ENCODE measurements around the gene CD300LB. TPM values are rescaled to one million over a fixed set of nuclear protein-coding genes. Genes with fewer than 3 reads are reported as not detected.
A peak's percentile ranks its signal among the peaks of the same experiment; 100 is the strongest.

Gene CD300LB
- total RNA-seq, 1 experiment from 2014 or later: not detected

- ChIA-PET POLR2A (ENCODE audit: low non-redundant PET) (no interaction called here), CTCF (no interaction called here)
- H3K27ac ChIP-seq (ENCODE audit: low read depth, low read length, poor library complexity, severe bottlenecking): no peak overlapping the region
- H3K36me3 ChIP-seq (ENCODE audit: insufficient read depth, low read length, poor library complexity, severe bottlenecking): no peaks in the 10 kb centered on the region
- H3K27me3 ChIP-seq (replicated peaks; ENCODE audit: insufficient read depth, low read depth, low read length, poor library complexity): peaks cover 23% of the 10 kb centered on the region
- no peaks in the 10 kb centered on the region for H3K9me3 ChIP-seq (ENCODE audit: low read depth, low read length, poor library complexity, severe bottlenecking)
- intact Hi-C loops (cut with micrococcal nuclease; ENCODE audit: unreplicated experiment): no loop called here
- DNase-seq (ENCODE audit: low spot score): no peak
- no peaks in the 10 kb centered on the region for H3K4me1 ChIP-seq (ENCODE audit: insufficient read depth, low read length, poor library complexity, severe bottlenecking)
- TF ChIP-seq EZH2 (IDR thresholded peaks at IDR 0.05; ENCODE audit: borderline replicate concordance, low read depth, low read length, poor library complexity, severe bottlenecking) (no peak), CTCF (conservative IDR thresholded peaks at IDR 0.05; ENCODE audit: low read depth, low read length) (no peak)
- no TSS peak for BruUV-seq (replicated peaks)
- H3K4me3 ChIP-seq (ENCODE audit: low read depth, low read length, poor library complexity, severe bottlenecking): no peak overlapping the region
Measured at GRCh38 chr17:74571621-74572270, 40.5 kb upstream of the CD300LB start.

GRCh38 chr17:74569020-74570003, 38.0 kb upstream of the CD300LB start:
- H3K4me1 ChIP-seq (ENCODE audit: insufficient read depth, low read length, poor library complexity, severe bottlenecking): no peaks in the 10 kb centered on the region
- no peak for TF ChIP-seq EZH2 (IDR thresholded peaks at IDR 0.05; ENCODE audit: borderline replicate concordance, low read depth, low read length, poor library complexity, severe bottlenecking)
- no peak for TF ChIP-seq CTCF (conservative IDR thresholded peaks at IDR 0.05; ENCODE audit: low read depth, low read length)
- BruUV-seq (replicated peaks): no TSS peak
- H3K4me3 ChIP-seq (ENCODE audit: low read depth, low read length, poor library complexity, severe bottlenecking): no peak overlapping the region
- no peak overlapping the region for H3K27ac ChIP-seq (ENCODE audit: low read depth, low read length, poor library complexity, severe bottlenecking)
- intact Hi-C loops (cut with micrococcal nuclease; ENCODE audit: unreplicated experiment): no loop called here
- no peaks in the 10 kb centered on the region for H3K9me3 ChIP-seq (ENCODE audit: low read depth, low read length, poor library complexity, severe bottlenecking)
- H3K36me3 ChIP-seq (ENCODE audit: insufficient read depth, low read length, poor library complexity, severe bottlenecking): no peaks in the 10 kb centered on the region
- H3K27me3 ChIP-seq (replicated peaks; ENCODE audit: insufficient read depth, low read depth, low read length, poor library complexity): peaks cover 6% of the 10 kb centered on the region
- DNase-seq (ENCODE audit: low spot score): peak; percentile 69
- POLR2A ChIA-PET (ENCODE audit: low non-redundant PET): no interaction called here
- CTCF ChIA-PET: no interaction called here

- H3K9me3 ChIP-seq (ENCODE audit: low read depth, low read length, poor library complexity, severe bottlenecking): no peaks in the 10 kb centered on the region
- POLR2A ChIA-PET (ENCODE audit: low non-redundant PET): no interaction called here
- intact Hi-C loops (cut with micrococcal nuclease; ENCODE audit: unreplicated experiment): no loop called here
- no peak for DNase-seq (ENCODE audit: low spot score)
- no peak overlapping the region for H3K27ac ChIP-seq (ENCODE audit: low read depth, low read length, poor library complexity, severe bottlenecking)
- H3K36me3 ChIP-seq (ENCODE audit: insufficient read depth, low read length, poor library complexity, severe bottlenecking): no peaks in the 10 kb centered on the region
- BruUV-seq (replicated peaks): no TSS peak
- no peak for TF ChIP-seq CTCF (conservative IDR thresholded peaks at IDR 0.05; ENCODE audit: low read depth, low read length)
- no peak for TF ChIP-seq EZH2 (IDR thresholded peaks at IDR 0.05; ENCODE audit: borderline replicate concordance, low read depth, low read length, poor library complexity, severe bottlenecking)
- no peak overlapping the region for H3K4me3 ChIP-seq (ENCODE audit: low read depth, low read length, poor library complexity, severe bottlenecking)
- CTCF ChIA-PET: no interaction called here
- no peaks in the 10 kb centered on the region for H3K4me1 ChIP-seq (ENCODE audit: insufficient read depth, low read length, poor library complexity, severe bottlenecking)
- H3K27me3 ChIP-seq (replicated peaks; ENCODE audit: insufficient read depth, low read depth, low read length, poor library complexity): no peaks in the 10 kb centered on the region
Measured at GRCh38 chr17:74568106-74568873, 37.0 kb upstream of the CD300LB start.

Measured in A673 (cell line).